Measurements from ENCODE around the gene PLPPR4. TPM values are rescaled to one million over a fixed set of nuclear protein-coding genes. Genes with fewer than 3 reads are reported as not detected.

PLPPR4 gene
- total RNA-seq, 1 experiment from 2014 or later = 0.42 TPM

GRCh38 chr1:99230695-99231094, 33.6 kb upstream of the PLPPR4 start (continued):
- TF ChIP-seq CTCF (IDR thresholded peaks at IDR 0.05 in 2 of 3, conservative IDR thresholded peaks at IDR 0.05 in 1 of 3; ENCODE audit: borderline replicate concordance in 1 of 3, insufficient read depth in 1 of 3, low read depth in 2 of 3, low read length in 2 of 3) = no peak

- Histone ChIP-seq H3K4me2 (ENCODE audit: low read length) (no peak overlapping the region), H3K9me2 (ENCODE audit: insufficient read depth) (no peaks in the 10 kb centered on the region), H3K36me3 (ENCODE audit: control insufficient read depth in 1 of 2, insufficient read depth in 2 of 2, low read length in 2 of 2) (no peaks in the 10 kb centered on the region), H2AFZ (ENCODE audit: low read depth, low read length, poor library complexity, severe bottlenecking) (no peak overlapping the region), H3K79me2 (ENCODE audit: insufficient read depth, low read length) (no peaks in the 10 kb centered on the region), H3K27ac (ENCODE audit: low read depth, low read length) (no peak overlapping the region), H3K4me3 (replicated peaks in 1 of 2; ENCODE audit: low read depth in 1 of 2, low read length in 2 of 2) (no peak overlapping the region), H3K27me3 (ENCODE audit: insufficient read depth, low read length) (no peaks in the 10 kb centered on the region), H4K20me1 (ENCODE audit: insufficient read depth) (no peaks in the 10 kb centered on the region), H3K4me1 (ENCODE audit: control insufficient read depth in 1 of 2, insufficient read depth in 2 of 2, low read length in 2 of 2) (no peaks in the 10 kb centered on the region), H3K9ac (ENCODE audit: low read length) (no peak overlapping the region), H3K9me3 (ENCODE audit: control insufficient read depth in 1 of 2, insufficient read depth in 1 of 2, low read depth in 1 of 2, low read length in 2 of 2) (no peaks in the 10 kb centered on the region)
- BruUV-seq (replicated peaks) = no TSS peak
- intact Hi-C loops (cut with micrococcal nuclease) = no loop called here
- ATAC-seq = no peak
- DNase-seq (ENCODE audit: low read depth, low spot score) = no peak
- ChIA-PET CTCF (no interaction called here), RAD21 (ENCODE audit: low non-redundant PET in 1 of 2, low total read pairs in 2 of 2, uncharacterized antibody in 2 of 2, unreplicated experiment in 2 of 2) (no interaction called here), POLR2A (no interaction called here)
- TF ChIP-seq YY1 (IDR thresholded peaks at IDR 0.05; ENCODE audit: extremely low read depth, insufficient replicate concordance, low read depth, low read length) = no peak
- no peak for TF ChIP-seq EZH2phosphoT487 (IDR thresholded peaks at IDR 0.05; ENCODE audit: borderline replicate concordance)
- TF ChIP-seq RAD21 (IDR thresholded peaks at IDR 0.05; ENCODE audit: low read depth) = no peak
- TF ChIP-seq EGR1 (IDR thresholded peaks at IDR 0.05; ENCODE audit: low read depth) = no peak
- TF ChIP-seq FOSL1 (IDR thresholded peaks at IDR 0.05; ENCODE audit: low read depth) = no peak
- TF ChIP-seq REST (IDR thresholded peaks at IDR 0.05; ENCODE audit: low read depth) = no peak
- TF ChIP-seq ZBTB33 (IDR thresholded peaks at IDR 0.05; ENCODE audit: extremely low read depth, insufficient replicate concordance, low read length) = no peak
- no peak for TF ChIP-seq ZFX (IDR thresholded peaks at IDR 0.05)
- no peak for TF ChIP-seq SP1 (IDR thresholded peaks at IDR 0.05; ENCODE audit: low read depth)
- TF ChIP-seq, protein P1, sequence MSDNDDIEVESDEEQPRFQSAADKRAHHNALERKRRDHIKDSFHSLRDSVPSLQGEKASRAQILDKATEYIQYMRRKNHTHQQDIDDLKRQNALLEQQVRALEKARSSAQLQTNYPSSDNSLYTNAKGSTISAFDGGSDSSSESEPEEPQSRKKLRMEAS (IDR thresholded peaks at IDR 0.05) = no peak
- no peak for TF ChIP-seq POLR2A (IDR thresholded peaks at IDR 0.05; ENCODE audit: borderline replicate concordance, extremely low read depth, insufficient read depth, insufficient read length)
- TF ChIP-seq POLR2AphosphoS5 (IDR thresholded peaks at IDR 0.05; ENCODE audit: low read depth, low read length) = no peak
- TF ChIP-seq ZNF274 (IDR thresholded peaks at IDR 0.05; ENCODE audit: low read depth, low read length) = no peak
- TF ChIP-seq SIN3A (IDR thresholded peaks at IDR 0.05; ENCODE audit: low read depth) = no peak
- TF ChIP-seq CTCF (IDR thresholded peaks at IDR 0.05 in 2 of 3, conservative IDR thresholded peaks at IDR 0.05 in 1 of 3; ENCODE audit: borderline replicate concordance in 1 of 3, insufficient read depth in 1 of 3, low read depth in 2 of 3, low read length in 2 of 3) = no peak
- no peak for TF ChIP-seq JUND (IDR thresholded peaks at IDR 0.05)
Observed at GRCh38 chr1:99232172-99232571, 32.1 kb upstream of the PLPPR4 start.

All from HCT116 (cell line).